Stimulated activated CD8-positive, alpha-beta memory T cell treated with anti-CD3 and anti-CD28 coated beads, Interleukin-15, amount 100 ng/mL, for 1 hour (primary cell): ENCODE data around the gene IER5.
A peak's percentile ranks its signal among the peaks of the same experiment; 100 is the strongest.

Experiments
- DNase-seq: peaks from one replicate; pipeline ENCODE4 v3.0.0-alpha.2; 2020; ENCODE audit warnings: low read depth

IER5 gene

DNA sequence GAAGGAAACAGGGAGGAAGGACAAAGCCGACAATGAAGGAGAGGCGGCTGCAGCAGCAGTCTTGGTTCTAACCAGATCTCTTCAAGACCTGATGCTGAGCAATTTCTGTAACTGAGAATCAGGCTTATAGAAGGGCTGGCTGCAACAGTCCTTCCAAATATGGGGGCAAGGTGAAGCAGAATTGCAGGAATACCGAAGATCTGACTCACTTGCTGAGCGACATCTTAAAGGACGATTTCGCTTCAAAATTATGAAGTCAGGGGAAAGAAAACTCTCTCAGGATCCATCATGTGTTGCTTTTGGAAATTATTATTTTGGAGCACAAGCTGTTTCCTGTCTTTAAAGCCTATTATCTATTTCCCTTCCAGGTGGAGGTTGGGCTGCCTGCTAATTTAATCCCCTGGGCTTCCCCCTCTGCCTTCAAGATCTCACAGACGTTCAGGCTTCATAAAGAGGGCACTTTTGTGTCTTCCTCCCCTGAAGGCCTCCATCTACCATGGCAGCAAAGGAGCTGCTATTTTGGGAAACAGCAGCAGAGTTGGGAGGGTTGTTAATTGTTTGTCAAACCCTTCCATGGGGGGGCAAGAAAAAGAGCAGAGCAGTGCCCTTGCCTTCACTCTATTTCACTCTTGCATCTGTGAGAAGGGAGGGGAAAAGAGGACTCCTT is 10.8 kb upstream of the IER5 start:
- no peak for DNase-seq

DNA sequence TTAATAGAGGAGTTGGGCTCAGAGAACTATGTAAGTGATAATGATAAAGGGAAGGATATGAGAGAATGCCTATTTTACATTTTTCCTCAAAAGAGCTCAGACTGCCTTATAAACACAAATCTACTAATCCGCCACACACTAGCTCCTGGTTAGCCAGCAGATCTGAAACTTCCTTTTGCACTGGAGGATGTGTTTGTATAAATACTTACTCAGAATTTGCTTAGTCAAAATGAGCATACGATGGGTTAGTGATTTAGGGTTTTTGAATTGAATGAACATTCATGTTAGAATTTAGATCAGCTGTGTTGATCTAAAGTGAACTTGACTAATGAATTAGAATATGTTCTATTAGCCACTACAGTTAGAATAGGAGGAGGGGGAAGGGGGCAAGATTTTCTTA is 9.1 kb upstream of the IER5 start:
- DNase-seq, result no peak

DNA sequence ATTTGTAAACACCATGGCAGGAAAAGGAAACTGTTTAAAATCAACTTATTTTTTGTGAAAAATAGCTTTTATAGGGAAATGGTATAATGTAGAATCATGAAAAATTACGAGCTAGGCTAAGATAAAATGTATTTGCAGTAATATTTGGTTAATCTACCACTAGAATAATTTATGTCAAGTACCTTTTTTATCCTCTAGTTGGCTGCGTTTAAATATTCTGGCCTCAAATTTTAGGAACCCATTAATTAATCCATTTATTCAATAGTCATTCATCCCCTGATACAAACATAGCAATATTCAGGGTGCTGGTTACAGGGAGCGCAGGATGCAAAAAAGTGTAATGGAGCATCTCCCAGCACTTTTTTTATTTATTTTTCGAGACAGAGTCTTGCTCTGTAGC is 8.6 kb upstream of the IER5 start:
- no peak for DNase-seq

DNA sequence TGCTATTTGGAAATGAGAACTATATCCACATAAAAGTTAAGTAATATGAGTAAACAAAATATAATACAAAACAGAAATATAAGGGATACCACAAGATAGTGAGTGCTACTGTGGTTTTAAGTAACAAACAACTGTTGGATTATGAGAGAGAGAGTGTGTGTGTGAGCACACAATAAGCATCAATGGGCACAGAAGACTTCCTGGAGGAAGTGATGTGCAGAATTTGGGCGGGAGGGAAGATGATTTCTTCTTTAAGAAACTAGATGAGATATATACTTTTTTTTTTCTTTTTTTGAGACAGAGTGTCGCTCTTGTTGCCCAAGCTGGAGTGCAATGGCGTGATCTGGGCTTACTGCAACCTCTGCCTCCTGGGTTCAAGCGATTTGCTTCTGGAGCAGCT is 7.9 kb upstream of the IER5 start:
- no peak for DNase-seq

DNA sequence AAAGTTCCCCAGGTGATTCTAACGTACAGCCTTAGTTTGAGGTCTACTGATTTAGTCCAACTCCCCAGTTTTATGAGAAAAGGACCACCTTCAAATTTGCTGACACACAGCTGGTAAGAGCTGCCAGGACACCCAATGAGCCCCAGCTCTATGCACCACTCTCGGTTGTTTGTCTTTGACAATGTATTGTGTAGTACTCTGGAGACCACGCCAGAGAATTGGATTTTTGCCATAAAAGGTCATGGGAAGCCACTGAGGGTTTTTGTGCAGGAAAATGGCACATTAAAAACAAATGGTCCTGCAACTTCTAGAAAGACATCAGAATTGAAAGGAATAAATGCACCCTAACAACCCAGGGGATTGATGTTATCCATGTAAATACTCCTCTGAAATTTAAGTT is 7.1 kb upstream of the IER5 start:
- no peak for DNase-seq

DNA sequence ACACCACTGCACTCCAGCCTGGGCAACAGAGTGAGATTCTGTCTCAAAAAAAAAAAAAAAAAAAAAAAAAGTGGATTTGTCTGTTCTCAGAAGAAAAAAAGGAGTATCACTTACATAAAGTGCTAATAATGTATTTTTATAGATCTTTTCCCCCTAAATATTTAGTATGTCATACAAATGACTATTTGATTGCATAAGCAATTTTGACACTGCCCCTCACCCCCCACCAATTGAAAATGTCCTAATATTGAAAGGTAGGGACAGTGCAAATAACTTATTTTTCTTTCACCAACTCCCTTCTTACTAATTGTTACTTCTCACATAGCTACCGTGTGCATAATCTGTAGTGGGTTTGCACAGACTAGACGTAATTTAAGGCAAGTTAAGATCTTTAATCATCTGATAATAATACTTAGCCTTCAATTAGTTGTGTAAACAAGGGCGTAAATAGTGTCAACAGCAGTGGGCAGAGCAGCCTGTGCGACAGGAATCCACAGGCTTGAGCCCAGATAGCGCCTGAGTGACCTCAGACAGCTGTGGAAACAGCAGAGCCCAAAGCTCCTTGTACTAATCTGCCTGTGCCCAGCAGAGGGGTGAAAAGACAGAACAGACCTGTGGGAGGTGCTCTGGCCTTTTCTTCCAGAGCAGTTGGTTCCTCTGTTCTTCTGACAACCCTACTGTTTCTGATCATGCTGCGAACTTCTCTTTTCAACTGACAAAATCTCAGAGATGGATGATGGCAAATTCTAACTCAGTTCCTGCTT is 4.5 kb upstream of the IER5 start:
- DNase-seq, result peak; percentile 29

DNA sequence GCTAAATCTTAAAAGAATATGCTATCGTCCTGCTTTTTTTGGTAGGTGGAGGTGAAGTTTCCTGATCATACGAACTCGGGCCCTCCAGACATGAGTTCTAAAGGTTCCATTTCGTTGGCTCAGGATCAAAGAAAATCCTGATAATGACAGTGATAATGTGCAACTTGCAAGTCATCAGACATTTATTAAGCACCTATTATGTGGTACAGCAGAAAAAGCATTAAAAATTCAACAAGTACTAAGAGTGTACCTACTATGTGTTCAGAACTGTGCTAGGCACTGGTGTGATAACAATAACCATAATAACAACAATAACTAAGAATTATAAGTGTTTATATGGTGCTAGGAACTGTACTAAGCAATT is 3.9 kb upstream of the IER5 start:
- no peak for DNase-seq

DNA sequence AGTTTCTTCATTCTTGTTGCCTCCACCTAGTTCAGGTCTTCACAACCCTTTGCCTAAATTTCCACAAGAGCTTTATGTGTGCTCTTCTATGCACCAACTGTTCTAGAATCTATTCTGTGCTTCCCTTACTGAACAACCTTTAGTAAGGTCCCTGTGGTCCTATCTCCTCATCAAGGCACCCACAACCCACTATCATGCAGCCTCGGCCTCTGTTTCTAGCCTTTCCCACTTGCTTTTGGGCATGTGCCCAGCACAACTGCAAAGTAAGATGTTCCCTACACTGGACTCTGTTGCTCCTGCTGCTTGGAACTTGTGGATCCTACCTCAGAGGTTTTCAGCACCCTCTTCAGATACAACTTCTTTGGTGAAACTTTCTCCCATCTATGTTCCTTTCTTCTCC is 2.4 kb upstream of the IER5 start:
- DNase-seq, result no peak

DNA sequence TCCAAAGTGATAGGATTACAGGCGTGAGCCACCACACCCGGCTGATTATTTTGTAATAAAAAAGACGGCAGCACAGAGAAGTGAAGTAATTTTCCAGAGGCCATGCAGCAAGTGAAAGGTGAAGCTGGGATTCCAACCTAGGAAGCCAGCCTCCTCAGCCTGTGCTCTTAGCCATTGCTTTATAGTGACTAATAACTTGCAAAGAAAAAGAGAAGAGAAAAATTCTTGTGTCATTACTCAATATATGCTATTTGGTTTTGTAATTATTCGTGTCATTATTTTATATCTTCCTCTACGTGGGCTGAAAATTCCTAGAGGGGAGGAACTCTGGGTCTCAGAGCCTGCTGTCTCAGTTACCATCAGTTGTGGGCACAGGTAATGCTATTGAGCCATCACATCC is 1.6 kb upstream of the IER5 start:
- no peak for DNase-seq

DNA sequence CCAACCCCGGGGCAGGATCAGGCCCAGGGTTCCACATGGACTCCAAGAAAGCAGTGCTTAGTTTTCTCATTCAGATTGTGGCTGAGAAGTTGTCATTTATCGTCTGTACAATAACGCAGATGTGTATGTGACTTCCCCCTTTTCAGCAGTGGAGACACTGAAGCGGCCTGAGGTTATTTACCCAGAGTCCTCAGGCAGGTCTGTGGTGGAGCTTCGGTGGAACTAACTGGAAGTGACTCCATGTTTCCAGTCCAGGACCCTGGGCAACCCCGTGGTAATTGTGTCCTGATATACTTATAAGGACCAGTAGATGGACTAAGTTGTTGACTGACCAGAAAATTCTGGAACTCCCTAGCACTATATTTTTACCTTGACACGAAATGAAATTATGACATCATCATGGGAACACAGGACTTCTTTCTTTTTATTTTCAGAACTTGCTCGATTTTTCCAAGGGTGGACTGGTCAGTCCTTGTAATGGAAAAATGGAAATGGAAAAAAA is 1.0 kb upstream of the IER5 start:
- no peak for DNase-seq

DNA sequence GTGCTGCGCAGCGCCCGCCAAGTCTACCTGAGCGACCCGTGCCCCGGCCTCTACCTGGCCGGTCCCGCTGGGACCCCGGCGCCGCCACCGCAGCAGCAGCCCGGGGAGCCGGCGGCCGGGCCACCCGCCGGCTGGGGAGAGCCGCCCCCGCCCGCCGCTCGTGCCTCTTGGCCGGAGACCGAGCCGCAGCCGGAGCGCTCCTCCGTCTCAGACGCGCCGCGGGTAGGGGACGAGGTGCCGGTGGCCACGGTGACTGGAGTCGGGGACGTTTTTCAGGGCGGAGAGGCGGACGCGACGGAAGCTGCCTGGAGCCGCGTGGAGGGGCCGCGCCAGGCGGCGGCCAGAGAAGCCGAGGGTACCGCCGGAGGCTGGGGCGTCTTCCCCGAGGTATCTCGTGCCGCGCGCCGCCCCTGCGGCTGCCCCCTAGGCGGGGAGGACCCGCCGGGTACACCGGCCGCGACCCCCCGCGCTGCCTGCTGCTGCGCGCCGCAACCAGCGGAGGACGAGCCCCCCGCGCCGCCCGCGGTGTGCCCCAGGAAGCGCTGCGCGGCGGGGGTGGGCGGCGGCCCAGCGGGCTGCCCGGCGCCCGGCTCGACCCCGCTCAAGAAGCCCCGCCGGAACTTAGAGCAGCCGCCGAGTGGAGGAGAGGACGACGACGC is 646 bp downstream of the IER5 start:
- no peak for DNase-seq

DNA sequence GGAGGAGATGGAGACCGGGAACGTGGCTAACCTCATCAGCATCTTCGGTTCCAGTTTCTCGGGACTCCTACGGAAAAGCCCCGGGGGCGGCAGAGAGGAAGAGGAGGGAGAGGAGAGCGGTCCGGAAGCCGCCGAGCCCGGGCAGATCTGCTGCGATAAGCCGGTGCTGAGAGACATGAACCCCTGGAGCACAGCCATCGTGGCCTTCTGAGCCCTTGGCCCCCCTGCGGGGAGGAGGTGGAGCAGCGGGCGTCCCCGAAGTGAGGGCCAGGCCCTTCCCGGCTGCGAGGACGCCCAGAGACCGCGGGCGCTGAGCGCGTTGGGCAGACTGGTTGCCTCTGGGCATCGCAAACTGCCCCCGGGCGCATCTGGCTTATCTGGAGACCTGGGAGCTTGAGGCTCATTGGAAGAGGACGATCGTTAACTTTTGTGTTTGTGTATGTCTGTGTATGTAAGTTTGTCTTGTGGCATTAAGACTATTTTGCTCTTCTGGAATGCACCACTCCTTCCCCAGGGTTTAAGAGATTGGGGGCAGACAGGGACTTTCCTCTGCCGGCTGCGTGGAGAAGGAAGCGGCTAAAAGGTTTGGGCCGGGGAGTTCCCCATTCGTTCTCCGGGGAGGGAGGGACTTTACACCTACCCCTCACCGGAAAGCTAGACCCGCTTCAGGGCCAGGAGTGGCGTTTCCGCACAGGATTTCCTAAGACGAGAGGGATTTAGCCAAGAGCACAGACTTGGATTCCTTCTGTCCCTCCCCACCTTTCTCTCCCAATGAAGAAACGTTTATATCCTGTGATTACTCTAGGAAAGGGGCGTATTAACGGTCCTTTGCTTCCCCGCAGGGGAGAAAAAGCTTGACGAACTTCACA is 1.4 kb downstream of the IER5 start:
- peak; percentile 62 for DNase-seq

DNA sequence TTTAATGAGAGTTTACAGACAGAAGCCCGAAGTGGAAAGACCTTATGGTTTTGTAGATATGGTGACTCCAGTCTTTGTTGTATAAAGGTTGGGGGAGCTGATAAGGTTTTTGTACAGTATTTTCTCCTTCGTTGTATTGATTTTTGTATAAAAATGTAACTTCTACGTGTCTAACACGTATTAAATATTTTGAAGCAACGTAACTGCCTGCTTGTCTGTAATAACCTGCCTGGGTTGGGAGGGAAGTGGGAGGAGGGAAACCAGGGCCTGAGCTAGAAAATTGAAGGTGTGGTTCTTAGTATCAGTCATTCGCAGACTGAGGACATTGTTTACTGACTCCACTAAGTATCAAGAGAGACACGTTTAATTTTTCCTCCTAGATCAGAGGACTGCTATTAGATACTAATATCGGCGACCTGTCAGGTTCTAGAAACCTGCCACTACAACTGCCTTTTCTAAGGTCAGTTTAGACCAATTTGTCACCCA is 2.2 kb downstream of the IER5 start:
- DNase-seq, result no peak

DNA sequence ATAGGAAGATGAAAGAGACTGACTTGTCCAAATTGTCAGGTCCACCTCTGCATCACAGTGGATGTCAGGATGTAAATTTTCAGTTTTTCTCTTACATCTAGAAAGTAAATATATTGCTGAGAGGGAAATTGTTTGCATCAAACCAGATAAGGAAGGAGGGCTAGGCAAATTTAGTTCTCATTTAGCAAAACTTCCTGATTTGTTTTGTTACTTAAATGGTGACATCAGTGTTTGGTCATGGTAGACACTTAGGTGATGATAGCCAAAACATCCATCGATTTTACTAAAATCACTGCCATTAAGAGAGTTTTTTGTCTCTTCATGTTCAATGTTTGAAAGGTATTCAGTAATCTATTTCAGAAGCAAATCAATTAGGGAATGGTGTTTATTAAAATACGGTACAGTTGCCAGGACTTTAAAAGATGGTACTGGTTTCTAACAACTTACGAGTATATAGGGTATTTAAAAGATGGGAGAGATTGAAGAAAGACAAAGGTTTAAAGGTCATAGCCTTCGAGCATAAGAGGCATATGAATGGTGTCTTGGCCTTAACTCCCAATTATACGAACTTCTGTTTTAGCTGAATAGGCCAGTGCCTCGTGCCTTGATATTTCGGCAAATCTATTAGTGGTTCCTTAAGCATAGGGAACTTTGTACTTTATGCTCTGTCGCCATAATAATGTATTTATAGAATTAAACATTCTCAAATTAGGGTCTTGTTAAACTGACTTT is 3.0 kb downstream of the IER5 start:
- no peak for DNase-seq

DNA sequence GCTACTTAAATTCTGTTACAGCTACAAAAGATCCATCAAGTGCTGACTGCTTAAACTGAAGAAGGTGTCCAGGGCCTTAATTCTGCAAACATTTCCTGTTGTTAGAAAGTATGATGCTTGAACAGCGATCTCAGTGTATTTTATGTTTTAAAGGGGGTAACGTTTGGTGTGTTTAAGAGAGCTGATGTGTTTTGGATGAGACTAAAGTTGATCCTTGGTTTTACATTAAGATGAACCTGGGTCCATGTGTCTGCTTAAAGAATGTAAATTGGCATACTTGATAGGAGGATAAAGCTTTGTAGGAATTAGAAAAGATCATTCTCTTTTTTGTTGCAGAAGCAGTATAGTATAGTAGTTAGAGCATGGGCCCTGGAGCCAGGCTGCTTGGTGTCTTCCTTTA is 3.6 kb downstream of the IER5 start:
- DNase-seq, result no peak

DNA sequence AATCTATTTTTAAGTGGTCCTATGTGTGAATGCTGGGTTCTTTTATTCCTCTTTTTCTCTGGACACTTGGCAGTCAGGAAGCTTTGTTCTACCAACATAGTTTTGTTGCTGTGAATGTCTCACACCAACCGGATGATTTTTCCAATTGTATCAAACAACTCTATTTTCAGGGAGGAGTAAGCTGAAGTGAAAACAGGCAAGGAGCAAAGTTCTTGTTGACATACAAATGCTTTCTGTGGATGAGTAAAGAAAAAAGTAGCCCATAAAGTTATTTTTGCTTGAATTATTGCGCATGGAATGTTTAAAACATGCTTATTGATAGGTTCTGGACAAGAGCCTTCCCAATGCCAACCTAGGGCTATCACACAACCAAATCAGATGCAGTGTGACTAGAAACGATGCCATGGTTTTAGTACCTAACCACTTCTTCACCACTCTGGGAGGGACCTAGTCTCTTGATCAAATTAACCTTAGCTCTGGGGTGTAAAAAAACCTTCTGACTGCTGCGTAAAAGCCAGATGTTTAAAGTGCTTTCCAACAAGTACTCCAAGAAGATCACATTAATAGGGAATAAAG is 4.5 kb downstream of the IER5 start:
- DNase-seq, result no peak

DNA sequence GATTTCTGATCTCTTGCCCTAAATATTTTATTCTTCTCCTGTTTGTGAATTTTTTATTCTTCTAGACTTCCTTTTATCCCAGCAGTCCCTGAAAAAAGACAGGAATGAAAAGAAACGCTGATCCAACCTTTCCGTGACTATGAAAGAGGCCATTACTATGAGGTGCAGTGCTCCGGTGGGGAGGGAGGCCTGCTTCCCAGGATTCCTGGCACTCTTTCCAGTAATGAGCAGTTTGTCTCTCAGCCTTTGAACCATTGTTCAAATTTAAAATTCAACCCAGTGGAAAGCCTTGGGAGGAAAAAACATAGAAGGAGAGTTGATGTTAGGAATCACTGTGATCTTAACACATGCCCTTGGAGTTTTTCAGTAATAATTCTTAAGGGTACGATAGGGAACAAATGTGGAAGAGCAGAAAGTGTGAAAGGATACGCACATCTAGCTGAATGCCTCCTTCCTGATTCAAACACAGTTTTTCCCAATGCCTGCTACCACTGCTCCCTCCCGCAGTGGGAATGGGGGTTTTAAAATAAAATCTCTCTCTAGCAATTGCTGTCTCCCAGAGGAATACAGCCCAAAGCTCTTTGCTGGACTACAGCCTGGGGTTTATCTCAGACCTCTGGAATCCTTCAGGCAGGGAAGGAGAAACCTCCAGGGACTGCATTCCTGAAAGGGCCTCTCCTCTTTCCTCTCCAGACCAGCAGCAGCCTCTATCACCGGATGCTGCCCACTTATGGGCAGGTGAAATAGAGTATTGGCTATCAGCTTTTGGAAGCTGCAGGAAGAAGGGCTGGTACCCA is 6.1 kb downstream of the IER5 start:
- no peak for DNase-seq

DNA sequence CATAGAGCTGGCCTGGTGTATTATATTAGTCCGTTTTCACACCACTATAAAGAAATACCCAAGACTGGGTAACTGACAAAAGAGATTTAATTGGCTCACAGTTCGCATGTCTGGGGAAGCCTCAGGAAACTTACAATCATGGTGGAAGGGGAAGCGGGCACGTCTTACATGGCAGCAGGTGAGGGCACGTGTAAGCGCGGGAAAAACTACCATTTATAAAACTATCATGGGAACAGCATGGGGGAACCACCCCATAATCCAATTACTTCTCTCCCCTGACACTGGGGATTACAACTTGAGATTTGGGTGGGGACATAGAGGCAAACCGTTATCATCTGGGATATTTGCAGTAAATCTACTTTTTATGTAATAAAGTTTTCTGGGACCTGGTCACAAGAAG is 6.8 kb downstream of the IER5 start:
- DNase-seq, result no peak

DNA sequence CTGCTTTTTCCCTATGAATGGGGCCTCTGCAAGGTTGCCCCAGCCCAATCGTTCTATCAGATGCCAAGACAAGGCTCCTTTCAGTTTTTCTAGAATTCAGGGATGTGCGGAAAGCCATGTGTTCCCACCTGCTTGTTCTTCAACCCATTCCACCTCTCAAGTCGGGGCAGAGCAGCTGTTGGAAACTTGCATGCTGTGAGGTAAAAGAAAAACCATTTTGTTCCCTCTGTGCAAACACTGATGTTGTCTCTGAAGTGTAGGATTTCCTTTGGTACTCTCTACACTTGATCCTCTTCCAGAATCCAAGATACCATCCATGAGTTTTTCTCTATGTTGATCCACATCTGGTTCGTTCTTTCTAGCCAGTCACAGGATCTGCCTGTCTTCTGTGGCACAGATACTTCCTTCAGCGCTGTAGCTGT is 7.3 kb downstream of the IER5 start:
- DNase-seq, result no peak

DNA sequence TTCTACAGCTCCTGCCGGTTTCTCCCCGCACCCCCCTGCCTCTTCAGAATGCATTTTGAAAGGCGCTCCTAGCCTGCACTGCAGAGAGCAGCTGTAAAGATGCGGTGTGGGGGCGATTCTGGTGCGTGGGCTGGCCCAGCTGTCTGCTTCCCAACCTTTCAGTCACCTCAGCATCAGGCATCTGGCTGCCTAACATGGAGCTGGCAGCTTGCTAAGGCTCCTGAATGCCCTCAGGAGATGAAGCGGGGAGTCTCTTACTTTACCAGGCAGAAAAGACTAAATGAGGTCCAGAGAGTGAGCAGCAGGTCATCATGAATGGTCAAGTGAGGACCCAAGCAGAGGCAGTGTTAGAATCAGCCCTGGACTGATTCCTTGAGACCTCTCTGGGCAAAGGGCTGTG is 8.7 kb downstream of the IER5 start:
- DNase-seq, result no peak
